ENCODE data around the gene PPME1.

The PPME1 gene

DNA sequence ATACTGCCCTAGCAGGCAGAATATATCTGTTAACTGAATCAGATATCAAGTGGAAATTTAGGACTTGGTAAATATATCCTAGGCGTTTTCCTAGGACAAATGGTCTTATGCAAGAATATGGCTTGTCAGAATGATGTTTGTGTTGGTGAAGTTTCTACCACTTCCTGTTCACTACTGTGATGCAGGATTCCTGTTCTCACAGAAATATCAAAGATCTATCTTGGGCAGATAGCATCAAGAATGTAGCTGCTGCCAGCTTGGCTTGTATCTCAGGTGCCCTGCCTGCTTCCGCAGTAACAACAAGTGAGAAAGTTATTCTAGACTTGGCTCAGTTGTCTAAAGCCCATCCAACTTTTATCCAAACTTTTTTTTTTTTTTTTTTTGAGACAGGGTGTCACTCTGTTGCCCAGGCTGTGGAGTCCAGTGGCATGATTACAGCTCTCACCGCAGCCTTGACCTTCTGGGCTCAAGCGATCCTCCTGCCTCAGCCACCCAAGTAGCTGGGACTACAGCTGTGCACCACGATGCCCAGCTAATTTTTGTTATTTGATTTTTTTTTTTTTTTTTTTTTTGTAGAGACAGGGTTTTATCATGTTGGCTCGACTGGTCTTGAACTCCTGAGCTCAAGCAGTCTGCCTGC is 61.3 kb downstream of the PPME1 start:
- DNase-seq (ENCODE audit: low read depth), result no peak

DNA sequence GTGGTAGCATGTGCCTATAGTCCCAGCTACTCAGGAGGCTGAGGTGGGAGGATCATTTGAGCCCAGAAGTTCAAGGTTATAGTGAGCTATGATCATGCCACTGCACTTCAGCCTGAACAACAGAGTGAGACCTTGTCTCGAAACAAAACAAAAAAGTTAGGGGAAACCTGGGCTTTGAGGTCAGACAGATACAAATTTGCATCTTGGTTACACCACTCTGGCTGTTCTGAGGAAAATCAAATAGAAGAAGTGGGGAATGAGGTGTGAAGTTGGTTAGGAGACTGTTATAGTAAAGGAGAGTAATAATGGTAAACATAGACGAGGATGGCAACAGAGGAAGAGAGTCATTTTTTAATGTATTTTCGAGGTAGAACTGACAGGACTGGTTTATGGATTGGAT is 62.6 kb downstream of the PPME1 start:
- DNase-seq (ENCODE audit: low read depth), result no peak

DNA sequence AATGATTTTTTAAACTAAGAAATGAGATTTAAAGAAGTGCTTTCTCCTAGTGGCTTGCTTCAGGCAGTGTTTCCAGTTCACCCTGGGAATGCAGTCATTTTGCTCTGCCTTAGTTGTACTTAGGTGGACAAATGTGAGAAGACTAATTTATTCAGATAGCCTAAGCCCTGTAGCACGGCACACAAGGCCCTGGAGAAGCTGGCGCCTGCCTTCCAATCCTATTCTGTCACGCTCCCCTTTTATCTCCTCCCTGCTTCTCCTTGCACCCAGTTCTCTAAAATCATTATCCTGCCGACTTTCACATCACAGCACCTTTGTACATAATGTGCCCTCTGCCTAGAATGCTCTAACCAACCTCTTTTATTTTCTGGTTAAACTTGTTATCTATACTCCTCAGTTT is 64.0 kb downstream of the PPME1 start:
- no peak for DNase-seq (ENCODE audit: low read depth)

DNA sequence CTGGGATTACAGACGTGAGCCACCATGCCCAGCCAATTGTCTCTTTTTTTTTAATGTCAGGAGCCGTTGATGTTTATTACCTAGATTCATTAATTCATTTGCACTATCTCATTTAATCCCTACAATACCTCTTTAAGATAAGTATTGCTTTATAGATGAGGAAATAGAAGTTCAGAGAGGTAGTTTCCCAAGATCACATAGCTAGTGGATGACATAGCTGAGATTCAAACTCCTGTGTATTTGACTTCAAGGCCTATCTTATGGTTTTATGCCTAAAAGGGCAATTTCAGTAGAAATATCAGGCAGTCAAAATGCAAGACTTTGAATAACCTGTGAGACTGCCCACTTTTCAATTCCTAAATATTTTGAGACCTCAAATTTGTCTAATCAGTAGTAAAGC is 66.5 kb downstream of the PPME1 start:
- no peak for DNase-seq (ENCODE audit: low read depth)

DNA sequence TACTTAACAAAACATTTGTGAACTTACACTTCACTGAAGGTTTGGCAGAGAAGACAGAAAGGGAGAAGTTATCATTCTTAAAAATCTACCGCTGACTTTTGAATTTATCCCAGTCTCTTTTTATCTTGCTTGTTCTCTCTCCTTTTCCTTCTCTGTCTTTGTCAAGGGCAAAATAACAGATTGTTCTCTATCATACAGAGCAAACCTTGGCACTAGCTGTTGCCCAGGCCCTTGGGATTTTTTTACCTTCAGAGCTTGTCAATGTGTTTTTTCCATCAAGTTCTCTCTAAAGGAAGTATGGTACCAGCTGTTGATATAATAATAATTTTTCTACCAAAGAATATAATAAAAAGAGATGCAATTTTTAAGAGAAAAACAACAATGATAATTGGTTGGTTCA is 67.2 kb downstream of the PPME1 start:
- no peak for DNase-seq (ENCODE audit: low read depth)

DNA sequence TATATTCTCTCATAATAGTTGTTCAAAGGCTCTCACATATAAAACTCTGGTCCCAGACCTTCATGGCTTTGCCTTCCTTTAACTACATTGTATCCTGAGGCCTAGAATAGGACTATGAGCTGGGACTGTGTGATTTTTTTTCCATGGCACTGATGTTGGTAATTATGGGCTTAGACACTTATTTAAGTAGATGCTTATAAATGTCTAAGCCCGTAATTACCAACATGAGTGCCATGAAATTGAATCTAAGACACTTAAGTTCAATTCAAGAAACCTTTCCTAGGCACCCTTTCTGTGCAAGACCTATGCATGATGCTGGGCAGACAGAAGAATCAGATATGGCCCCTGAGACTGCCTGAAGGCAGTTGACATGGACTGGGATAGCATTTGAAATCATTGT is 77.4 kb downstream of the PPME1 start:
- no peak for DNase-seq (ENCODE audit: low read depth)

DNA sequence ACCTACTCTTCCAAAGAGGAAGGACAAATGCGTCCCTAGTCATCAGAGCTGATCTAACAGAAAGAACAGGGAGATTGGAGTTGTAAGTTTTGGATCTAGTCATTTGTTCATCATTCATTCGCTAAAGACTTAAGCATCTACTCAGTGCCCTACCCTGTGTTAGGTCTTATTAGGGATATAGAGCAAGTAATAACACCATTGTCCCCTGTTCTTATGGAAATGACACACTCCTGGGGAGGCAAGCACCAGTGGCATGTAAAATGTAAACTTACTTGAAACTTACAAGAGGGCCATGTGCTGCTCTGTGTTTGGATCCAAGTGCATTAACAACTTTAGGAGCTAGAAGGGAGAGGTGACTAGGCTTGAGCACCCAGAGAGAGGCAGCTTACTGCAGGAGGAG is 78.4 kb downstream of the PPME1 start:
- DNase-seq (ENCODE audit: low read depth), result no peak

DNA sequence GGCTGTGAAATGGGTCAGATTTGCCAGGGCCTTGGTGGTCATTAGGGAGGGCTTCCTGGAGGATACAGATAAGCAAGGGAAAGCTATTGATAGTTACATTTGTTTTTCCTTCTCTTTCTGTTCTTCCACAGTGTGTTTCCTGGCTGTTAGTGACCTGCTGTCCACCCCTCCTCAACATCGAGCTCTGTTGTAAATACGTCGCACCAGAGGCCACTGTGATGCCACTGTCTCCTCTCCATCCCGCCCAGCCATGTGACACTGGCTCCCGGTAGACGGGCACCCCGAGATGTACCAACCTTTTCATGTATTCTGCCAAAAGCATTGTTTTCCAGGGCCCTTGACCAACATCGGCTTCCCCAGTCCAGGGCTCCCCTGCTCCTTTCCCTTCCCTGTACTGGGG is 82.3 kb downstream of the PPME1 start:
- DNase-seq (ENCODE audit: low read depth), result no peak

DNA sequence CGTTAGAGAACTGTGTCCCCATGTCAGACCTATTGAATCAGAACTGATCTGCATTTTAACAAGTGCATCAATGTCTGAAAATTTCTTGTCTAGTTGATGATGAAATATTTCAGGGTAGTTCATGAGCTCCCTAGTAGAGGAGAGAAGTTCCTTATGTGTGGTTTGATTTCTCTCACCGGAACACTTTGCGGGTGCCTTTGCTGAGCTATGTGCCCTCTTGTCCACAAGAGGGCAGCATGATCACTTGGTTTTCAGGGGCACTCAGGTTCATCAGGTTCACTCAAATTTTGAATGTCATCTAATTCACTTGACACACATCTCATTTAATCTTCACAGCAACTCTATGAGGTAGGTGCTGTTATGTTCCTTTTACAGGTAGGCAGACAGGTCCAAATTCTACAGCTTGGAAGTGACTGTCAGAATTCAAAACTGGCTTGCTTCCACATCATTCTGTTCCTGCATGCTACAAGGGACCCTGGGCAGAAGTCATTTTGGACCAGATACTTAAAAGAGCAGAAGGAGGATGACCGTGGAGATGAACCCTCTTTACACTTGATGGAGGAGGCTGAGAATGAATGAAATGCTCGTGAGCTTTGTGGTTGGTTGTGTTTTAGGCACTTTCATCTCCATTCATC is 84.8 kb downstream of the PPME1 start:
- DNase-seq (ENCODE audit: low read depth), result no peak

DNA sequence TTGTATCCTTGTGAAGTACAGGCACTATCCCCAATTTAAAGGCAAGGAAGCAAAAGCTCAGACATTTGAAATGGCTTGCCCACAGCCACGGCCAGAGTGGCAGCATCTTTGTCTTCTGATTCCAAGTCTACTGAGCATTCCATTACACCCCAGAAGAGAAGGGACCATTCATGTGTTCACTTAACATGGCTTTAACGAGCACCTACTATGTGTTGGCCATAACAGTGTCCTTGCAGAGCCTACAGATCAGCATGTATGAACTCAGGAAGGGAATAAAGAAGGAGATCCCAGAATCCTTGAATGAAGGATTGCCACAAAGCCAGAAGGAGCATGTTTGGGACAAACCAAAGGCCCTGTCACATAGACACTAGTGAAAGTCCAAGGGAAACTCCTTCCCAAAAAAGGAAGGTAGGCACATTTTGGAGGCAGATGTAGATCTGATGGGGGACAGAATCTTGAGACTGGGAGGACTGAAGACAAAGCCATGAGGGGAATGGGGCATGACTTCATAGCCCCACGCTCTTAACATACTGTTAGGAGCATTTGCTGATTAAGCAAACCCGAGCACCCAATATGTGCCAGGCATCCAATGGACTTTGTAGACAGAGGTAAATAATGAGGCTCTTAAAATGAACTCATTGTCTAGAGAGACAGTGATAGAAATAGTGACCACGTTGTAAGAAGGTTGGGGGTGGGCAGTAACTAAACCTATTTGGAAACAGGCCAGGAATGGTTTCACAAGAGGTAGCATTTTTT is 85.5 kb downstream of the PPME1 start:
- DNase-seq (ENCODE audit: low read depth), result no peak

DNA sequence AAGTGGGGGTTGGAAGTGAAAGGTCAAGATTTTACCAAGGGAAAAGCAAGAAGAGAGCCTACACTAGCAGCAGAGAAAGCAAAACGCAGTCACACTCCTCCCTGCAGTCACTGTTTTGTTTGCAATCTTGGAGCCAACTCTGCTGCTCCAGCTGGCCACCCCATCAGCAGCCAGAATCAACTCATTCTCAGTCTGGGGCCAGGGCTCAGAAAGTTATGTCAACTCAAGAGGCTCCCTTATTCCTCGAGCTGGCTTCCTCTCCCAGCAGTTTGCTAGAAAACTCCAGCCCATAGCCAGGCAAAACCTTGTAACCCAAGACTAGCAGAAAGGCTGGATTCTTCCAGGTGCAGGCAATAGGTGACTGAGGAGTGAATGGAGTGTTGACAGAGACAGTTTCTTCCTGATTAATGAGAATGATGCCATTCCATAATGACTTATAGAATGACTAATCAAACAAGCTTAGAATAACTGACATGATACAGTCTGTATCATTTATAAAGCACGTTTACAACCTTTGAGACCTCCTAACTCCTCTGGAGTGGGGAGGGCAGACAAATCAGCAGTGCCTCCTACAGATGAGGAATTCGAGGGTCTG is 87.0 kb downstream of the PPME1 start:
- no peak for DNase-seq (ENCODE audit: low read depth)

DNA sequence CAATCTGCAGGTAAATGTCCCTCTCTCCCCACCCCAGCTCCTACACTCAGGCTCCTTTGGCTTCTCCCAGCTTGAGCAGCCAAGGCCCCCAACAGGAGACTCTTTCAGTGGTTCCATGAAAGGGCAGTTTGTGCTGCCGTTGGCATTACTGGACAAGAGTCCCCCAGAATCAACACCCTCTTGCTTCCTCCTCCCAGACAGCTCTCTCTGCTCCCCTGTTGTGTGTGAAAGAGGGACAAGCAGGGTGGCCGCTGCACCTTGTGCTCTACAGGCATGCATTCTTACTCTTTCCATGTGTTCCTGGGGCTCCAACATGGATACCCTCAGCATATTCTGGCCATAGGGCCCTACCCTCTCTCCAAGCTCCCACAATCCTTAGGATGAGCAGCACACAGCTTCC is 91.6 kb downstream of the PPME1 start:
- DNase-seq (ENCODE audit: low read depth), result no peak

DNA sequence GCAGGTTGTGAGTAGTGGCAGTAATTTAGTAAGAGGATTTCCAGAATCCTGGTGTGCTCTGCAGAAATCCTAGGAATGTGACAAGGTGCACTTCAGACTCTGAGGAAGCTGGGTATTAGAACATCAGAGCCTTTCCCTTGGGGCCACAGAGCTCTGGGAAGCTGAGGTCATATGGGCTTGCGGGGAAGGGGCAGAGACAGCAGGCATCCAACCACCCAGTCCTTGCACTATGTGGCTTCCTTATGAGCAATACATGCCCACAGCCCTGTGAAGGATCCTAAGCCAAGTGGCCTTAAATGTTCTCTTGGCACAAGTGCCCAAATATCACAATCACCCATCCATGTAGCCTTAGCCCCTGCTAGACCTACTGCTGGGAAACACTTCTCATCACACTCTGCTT is 94.2 kb downstream of the PPME1 start:
- no peak for DNase-seq (ENCODE audit: low read depth)

DNA sequence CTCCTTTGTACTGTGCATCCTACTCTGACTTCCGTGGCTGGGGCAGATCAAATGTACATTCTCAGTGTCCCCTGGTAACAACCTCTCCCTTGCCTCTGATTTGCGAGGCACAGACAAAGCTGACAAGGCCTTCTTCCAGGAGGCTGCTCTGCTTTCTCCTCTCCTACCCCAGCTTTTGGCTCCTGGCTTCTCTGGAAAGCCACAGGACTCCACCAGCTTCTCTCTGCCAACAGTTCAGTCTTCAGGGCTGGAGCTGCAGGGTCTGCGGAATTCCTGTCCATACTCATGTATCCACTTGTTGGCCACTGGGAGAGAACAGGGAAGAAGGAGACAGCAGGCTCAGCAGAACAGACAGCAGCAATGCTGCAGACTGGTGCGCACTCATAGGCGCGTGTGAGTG is 95.9 kb downstream of the PPME1 start:
- no peak for DNase-seq (ENCODE audit: low read depth)

DNA sequence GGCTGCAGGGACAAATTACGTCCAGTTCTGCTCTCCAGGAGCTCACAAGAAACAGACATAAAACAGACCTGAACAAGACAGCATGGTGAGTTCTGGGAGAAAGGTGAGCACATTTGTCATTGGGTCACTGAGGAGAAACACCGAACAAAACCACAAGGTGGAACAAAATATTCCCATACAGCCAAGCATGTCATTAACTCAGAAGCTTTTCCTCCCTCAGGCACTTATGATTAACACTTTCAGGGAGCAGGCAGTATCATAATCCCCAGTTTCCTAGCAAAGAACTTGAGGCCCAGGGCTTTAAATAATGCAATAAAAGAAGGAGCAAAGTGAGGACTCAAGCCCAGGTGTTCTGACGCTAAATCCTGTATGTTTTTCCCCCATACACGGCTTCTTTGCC is 97.4 kb downstream of the PPME1 start:
- DNase-seq (ENCODE audit: low read depth), result no peak

DNA sequence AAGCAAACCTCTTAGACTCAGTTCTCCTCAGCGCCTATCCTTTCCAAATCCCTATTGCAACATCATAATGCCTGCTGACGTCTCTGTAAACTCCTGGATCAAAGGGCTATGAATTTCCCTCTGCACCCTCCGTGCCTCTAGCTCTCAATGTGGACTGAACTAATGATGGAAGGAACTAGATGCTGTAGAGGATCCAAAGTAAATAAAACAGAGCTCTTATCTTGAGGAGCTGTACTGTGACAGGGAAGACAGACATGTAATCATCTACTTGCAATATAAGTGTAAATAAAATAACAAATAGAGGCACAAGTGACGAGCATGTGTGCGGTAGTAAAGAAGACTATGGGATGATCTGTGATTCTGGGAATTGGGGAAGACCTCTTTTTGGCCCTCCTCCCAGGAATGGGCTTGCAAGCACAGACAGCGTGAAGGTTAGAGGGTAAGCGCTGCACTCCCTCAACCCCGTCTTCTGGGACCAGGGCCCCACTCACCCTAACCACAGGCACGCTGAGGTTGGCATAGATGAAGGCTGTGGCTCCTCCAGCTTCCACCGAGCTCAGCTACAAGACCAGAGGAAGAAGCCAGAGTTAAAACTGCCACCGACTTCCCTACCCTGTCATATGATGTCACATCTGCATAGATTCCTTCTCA is 98.2 kb downstream of the PPME1 start:
- no peak for DNase-seq (ENCODE audit: low read depth)

DNA sequence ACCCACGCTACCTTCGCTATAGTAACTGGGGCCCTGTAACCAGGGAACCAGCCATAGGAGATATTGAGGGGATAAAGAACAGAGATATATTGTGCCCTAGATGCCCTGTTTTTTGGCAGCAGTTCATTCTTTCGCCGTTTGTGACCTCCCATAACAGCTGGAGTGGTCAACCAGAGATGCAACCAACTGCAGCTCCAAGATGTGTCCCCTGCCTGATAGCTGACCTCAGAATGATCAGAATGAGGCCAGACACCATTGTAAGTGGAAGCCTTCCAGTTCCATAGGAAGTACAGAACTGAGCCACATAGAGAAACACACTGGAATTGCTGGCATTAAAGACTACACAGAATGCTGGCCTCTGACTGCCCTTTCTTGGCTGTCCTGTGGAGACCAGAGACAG is 101.2 kb downstream of the PPME1 start:
- no peak for DNase-seq (ENCODE audit: low read depth)

DNA sequence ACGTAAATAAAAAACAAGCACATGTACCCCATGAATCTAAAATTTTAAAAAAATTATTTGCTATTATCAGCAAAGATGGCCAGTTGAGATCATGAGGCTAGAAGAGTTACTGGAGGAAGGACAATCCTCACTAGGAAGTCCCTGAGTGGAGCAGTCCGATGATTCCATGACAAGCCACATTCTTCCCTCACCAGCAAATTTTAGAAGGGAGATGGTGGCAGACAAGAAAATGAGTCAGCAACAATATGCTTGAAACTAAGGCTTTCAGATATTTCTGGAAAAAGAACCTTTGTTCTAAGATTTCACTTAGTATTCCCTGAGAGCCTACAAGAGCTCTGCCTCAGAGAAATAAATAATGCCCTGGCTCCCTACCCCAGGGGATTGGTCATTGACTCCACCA is 105.5 kb downstream of the PPME1 start:
- no peak for DNase-seq (ENCODE audit: low read depth)

DNA sequence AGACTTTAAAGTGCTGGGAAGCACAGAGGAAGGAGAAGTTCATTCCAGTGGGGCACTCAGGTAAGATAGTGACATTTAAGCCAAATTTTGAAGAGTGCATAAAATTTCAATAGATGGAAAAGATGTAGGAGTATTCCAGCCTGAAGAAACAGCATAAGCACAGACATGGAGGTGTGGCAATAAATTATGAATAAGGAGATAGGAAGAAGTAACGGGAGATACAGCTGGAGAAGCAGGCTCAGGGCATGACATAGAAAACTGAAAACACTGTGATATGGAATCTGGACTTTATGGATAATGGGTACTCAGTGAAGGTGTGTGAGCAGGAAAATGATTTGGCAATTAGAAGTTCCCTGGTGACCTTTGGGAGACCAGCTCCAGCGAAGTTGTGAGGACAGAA is 107.0 kb downstream of the PPME1 start:
- DNase-seq (ENCODE audit: low read depth), result no peak

DNA sequence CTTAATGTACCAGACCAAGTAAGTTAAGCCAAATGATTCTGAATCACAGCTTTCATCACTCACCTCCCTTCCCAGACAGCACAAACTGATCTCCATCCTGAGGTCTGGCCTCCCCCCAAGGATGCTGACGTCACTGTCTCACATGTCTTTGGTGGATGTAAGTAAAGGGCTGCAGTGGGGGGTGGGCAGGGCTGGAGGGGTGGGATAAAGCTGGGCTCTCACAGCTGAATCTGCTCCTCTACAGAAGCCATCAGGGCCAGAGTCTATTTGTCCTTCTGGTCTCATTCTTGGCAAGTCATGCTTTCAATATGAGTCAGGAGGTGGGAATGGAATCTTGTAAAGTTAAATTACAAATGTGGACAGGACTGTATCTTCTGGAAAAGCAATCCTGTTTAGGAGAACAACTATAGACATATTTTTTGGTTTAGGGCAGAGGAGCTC is 107.7 kb downstream of the PPME1 start:
- peak; percentile 97 for DNase-seq (ENCODE audit: low read depth)

DNA sequence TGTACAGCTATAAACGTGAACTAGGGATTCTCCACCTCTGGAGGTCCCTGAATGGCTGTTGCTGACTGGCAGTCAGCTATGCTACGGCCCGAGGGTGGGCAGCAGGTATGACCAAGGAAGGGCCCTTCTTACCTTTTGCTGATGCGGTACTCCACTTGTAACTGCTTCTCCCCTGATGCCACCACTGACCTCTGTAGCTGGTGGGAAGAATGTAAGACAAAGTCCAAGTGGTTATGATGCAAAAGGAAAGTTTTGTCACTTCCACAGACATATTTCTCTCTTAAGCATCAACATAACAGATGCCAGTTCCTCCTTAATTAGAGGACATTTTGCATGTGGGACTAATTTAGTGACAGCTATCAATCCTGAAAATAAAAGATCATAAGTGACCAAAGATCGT is 108.2 kb downstream of the PPME1 start:
- DNase-seq (ENCODE audit: low read depth), result no peak

DNA sequence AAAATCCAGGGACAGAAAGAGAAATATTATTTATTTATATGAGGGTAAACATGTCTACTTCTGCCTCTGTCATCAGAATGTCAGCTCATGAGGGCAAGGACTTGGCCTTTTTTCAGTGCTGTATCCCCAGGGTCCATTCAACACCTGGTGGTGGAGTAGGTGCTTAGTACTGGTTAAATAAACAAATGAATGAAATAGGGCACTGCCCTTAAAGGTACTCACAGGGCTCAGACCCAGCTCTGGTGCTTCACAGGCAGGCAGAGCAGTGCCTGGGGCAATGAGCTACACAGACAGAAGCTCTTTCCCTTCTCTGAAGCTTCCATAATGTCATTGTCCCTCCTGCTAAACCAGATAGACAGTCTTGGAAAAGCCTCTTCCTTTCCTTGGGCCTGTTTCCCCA is 109.4 kb downstream of the PPME1 start:
- no peak for DNase-seq (ENCODE audit: low read depth)

DNA sequence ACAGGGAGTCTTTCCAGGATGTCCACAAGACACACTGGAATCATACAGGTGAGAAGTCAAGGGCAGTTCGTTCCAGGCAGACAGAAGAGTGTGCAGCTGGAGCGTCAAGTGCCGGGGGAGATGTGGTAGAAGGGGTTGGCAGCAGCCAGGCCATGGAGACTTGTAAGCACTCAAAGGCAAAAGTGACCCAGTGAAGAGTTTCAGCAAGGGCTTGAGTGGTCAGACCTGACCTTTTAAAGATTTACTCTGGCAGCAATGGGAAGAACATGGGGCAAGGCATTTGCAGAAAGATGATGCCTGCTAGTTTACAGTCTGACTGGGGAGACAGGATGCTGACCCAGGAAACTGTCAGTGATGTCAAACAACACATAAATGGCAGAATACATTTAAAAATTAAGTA is 111.3 kb downstream of the PPME1 start:
- DNase-seq (ENCODE audit: low read depth), result no peak
